Spleen (tissue), 7 donors: ENCODE data around the gene DNPH1.

Experiments used
- CTCF ChIP-seq, 11 experiments: fragments of 200-600 bp in 7 of 11; fragments of 450-650 bp in 4 of 11; sonication (generic) in 4 of 11; IDR thresholded peaks in 8 of 11; conservative IDR thresholded peaks in 3 of 11; 1 replicate in 7 of 11; 2 replicates in 4 of 11; pipeline versions ENCODE4 v1.4.0 to v1.8.0; 2016 to 2021; ENCODE audit warnings: antibody characterized with exemption in 11 of 11, inconsistent platforms in 4 of 11, mild to moderate bottlenecking in 1 of 11
- POLR2A ChIP-seq, 3 donors: fragments of 450-650 bp; IDR thresholded peaks; one replicate each; pipeline ENCODE4 v1.5.1; 2017; ENCODE audit warnings: antibody characterized with exemption in 3 of 3, mild to moderate bottlenecking in 1 of 3
- donor health status: DM: no; HTN: no; CAD: no; lungs with moderate emphysema.
- donor health status: DM: no; HTN: no; CAD: no.
- donor health status: DM: no; HTN: no; CAD: no.

DNA sequence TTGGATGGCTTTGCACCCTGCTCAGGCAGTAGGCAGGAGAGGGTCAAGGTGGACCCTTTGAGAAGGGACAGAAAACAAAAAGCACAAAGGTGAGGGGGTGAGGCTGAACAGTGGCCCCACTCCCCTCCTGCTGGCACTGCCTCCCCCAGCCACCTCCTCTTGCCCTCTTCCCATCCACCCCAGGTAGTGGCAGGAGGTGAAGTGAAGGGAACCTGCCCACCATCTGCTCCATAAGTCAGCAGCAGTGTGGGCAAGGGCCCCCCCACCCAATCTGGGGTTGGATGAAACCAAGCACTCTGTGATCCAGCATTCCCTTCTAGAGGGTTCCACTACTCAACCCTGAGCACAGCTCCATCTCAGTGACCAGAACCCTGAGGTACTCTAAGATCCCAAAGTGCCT lies 42.7 kb upstream of the DNPH1 start:
- TF ChIP-seq POLR2A (IDR thresholded peaks at IDR 0.05) (no peak), CTCF (IDR thresholded peaks at IDR 0.05 in 8 of 11, conservative IDR thresholded peaks at IDR 0.05 in 3 of 11) (no peak)
